RWPE2 (cell line): ENCODE measurements around the gene MEX3A.

Source experiments
- ATAC-seq: fragments of 200-7000 bp; cut with Tn5 transposase; 3 replicates; pipeline ENCODE4 v1.9.1; 2021; ENCODE audit warnings: low read depth
- DNase-seq: peaks from one replicate; pipeline ENCODE4 v3.0.0-alpha.2; 2020; ENCODE audit warnings: low spot score
- H3K27ac ChIP-seq: fragments of 450-650 bp; 2 replicates; pipeline ENCODE4 v1.5.1; 2017; ENCODE audit warnings: mild to moderate bottlenecking; ENCODE audit not compliant: poor library complexity, severe bottlenecking
- H3K27me3 ChIP-seq: fragments of 250-450 bp; sonication (Bioruptor Pico); 2 replicates; pipeline ENCODE4 v1.5.1; 2021; ENCODE audit warnings: mild to moderate bottlenecking, moderate library complexity; ENCODE audit not compliant: insufficient read depth, poor library complexity, severe bottlenecking
- H3K36me3 ChIP-seq: fragments of 250-450 bp; sonication (Bioruptor Pico); 2 replicates; pipeline ENCODE4 v1.5.1; 2020; ENCODE audit warnings: low read depth, mild to moderate bottlenecking, moderate library complexity
- H3K4me1 ChIP-seq: fragments of 250-450 bp; sonication (Bioruptor Pico); 2 replicates; pipeline ENCODE4 v1.5.1; 2021; ENCODE audit warnings: mild to moderate bottlenecking, moderate library complexity; ENCODE audit not compliant: insufficient read depth, poor library complexity, severe bottlenecking
- H3K4me3 ChIP-seq: fragments of 250-450 bp; sonication (Bioruptor Pico); 2 replicates; pipeline ENCODE4 v1.5.1; 2021; ENCODE audit warnings: mild to moderate bottlenecking, moderate library complexity; ENCODE audit not compliant: severe bottlenecking
- H3K9me3 ChIP-seq: fragments of 250-450 bp; sonication (Bioruptor Pico); 2 replicates; pipeline ENCODE4 v1.5.1; 2021; ENCODE audit warnings: mild to moderate bottlenecking, moderate library complexity; ENCODE audit not compliant: severe bottlenecking
- TF ChIP-seq, protein P1 (sequence below): fragments of 450-650 bp; IDR thresholded peaks from one replicate; pipeline ENCODE4 v1.5.1; 2017; ENCODE audit warnings: mild to moderate bottlenecking, moderate library complexity; ENCODE audit not compliant: poor library complexity, severe bottlenecking

MEX3A gene

DNA sequence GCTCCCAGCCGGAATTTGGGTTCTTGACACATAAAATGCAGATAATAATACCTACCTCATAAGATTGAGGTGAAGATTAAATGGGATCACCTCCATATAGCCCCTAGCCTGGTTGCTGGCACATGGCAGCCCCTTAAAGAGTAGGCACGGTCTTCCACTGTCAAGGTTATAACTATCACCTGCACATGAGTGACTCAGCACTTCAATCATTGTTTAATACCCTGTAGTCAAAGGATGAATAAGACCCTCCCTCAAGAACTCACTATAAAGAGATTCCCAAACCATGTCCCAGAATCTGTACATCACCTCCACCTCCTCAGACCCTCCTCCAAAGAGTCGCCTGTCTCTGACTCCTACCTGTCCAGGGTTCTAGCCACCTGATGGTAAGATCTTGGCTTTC, 25.8 kb upstream of the MEX3A start:
- peak overlapping the region; percentile 80 for H3K27ac ChIP-seq
- TF ChIP-seq, protein P1, sequence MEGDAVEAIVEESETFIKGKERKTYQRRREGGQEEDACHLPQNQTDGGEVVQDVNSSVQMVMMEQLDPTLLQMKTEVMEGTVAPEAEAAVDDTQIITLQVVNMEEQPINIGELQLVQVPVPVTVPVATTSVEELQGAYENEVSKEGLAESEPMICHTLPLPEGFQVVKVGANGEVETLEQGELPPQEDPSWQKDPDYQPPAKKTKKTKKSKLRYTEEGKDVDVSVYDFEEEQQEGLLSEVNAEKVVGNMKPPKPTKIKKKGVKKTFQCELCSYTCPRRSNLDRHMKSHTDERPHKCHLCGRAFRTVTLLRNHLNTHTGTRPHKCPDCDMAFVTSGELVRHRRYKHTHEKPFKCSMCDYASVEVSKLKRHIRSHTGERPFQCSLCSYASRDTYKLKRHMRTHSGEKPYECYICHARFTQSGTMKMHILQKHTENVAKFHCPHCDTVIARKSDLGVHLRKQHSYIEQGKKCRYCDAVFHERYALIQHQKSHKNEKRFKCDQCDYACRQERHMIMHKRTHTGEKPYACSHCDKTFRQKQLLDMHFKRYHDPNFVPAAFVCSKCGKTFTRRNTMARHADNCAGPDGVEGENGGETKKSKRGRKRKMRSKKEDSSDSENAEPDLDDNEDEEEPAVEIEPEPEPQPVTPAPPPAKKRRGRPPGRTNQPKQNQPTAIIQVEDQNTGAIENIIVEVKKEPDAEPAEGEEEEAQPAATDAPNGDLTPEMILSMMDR = no peak

DNA sequence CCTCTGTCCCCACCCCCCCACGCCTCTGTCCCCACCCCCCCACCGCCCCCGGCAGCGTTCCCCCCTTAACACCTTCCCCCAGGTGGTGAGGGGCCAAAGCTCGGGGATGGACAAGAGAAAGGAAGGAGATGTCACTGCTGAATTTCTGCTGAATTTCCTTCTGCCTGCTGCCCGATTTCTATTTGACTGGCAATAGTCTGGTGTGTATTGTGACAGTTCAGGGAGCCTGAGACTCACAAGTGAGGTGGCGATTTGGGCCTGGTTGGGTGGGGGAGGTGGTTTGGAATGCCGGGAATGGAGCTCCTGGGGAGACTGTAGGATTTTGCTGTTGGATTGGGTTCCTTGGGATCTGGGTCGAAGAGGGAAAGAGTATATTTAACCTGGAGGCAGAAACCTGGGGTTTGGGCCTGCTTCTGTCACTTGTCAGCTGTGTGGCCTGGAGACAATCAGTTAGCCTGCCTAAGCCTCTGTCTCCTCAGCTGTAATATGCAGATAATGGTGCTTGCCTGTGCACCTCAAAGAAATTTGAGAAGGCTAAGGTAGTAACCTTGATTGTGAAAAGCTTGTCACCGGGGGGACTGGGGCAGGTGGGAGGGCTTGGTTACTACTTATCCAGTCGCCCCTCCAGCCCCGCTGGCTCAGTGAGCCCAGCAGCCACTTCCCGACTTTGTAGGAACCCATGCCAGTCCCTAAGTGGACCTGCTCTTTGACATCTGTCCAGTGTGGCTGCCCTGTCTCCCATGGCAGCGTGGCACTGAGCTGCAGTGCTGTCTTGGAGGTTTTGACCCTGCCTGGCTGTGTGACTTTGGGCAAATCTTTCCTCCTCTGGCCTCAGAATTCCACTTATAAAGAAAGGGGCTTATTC, 24.6 kb upstream of the MEX3A start:
- DNase-seq (no peak), ATAC-seq (no peak)
- Histone ChIP-seq H3K27ac (peak overlapping the region; percentile 80), H3K4me1 (peaks cover 34% of the 10 kb centered on the region), H3K4me3 (no peak overlapping the region), H3K27me3 (no peaks in the 10 kb centered on the region), H3K9me3 (no peaks in the 10 kb centered on the region), H3K36me3 (no peaks in the 10 kb centered on the region)
- TF ChIP-seq, protein P1 = no peak

More for the DNA sequence above, 25.8 kb upstream of the MEX3A start:
- Histone ChIP-seq H3K36me3 (no peaks in the 10 kb centered on the region), H3K4me1 (peaks cover 39% of the 10 kb centered on the region), H3K27me3 (no peaks in the 10 kb centered on the region), H3K4me3 (no peak overlapping the region), H3K9me3 (no peaks in the 10 kb centered on the region)
- DNase-seq = no peak
- ATAC-seq = no peak

DNA sequence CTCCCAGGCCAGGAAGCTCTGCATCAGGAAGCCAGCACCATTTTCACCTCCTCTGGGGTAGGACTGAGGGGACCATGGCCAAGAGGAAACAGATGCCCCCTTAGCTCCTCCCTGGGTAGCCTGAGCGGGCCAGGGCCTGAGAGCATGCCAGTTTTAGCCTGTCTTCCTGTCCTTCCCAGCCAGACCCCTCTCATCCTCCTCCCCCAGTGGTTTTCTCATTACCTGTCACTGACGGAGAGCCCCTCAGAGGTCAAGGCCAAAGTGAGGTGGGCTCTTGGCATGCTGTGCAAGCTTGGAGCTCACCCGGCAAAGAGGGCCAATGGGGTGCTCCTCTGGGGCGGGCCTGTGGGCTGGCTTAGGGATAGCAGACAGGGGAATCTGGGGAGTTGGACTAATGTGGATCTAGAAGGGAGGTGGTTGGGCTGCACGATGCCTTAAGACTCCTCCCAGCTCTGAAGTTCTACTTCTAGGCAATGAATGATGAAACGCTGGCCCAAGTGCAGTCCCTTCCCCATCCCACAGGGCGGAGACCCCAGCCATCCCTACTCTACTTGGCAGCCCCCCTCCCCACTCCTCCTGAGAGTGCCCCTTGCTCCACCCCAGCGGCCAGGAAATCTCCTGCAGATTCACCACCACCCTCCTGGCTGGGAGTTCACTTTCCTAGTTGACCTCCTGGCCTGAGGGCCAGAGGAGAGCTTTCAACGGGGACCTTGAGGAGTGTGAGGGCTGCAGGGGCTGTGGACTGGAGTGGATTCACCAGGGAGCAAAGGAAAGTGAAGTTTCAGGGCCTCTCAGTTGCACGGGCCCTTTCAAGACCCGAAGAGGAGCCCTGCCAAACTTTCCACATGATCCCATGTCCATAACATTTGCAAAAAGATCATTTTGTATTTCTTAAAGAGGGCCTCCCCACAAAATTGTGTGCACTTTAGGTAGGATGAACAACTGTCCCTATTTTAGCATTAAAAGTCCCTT, 22.9 kb upstream of the MEX3A start:
- H3K27ac ChIP-seq = peak overlapping the region; percentile 80
- H3K4me1 ChIP-seq = peaks cover 42% of the 10 kb centered on the region
- TF ChIP-seq, protein P1 = no peak

DNA sequence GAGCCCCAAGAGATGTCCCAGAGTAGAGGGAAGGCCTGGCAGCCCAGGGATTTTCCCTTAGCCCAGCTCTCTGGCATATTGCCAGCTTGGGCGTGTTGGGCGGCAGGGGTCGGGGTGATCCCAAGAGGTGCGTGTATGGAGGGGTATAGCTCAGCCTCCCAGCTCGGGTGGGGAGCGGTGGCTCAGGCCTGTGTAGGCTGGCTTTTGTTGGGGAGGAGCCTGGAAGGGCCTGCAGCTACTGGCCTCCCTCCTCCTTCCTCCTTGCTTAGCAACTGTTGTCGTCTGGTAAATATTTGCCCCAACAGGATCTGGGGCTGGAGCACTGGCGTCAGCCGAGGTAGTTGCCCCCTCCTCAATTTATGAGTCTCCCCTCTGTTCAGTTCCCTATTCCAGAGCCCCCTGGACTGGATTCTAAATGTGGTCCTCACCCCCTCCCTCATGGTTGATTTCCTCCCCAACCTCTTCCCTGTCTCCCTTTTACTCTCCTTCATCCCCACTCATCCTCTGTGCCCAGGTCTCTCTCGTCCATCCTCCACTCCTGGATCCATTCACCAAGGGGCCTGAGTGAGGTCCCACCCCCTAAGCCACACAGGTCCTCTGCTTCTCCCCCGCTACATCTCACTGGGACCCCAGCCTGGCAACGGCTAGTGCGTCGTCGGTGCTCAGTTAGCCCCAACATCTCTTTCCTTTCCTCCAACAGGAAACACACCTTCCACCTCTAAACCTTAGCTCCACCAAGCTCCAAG, 22.0 kb upstream of the MEX3A start:
- DNase-seq (peak; percentile 93), ATAC-seq (peak; percentile 86)
- Histone ChIP-seq H3K9me3 (no peaks in the 10 kb centered on the region), H3K4me1 (peaks cover 45% of the 10 kb centered on the region), H3K27me3 (no peaks in the 10 kb centered on the region), H3K27ac (peak overlapping the region; percentile 80), H3K4me3 (no peak overlapping the region), H3K36me3 (no peaks in the 10 kb centered on the region)
- TF ChIP-seq, protein P1 = no peak

More for the DNA sequence above, 22.9 kb upstream of the MEX3A start:
- no peak for DNase-seq
- no peak for ATAC-seq
- no peaks in the 10 kb centered on the region for H3K36me3 ChIP-seq
- no peaks in the 10 kb centered on the region for H3K9me3 ChIP-seq
- H3K4me3 ChIP-seq = no peak overlapping the region
- no peaks in the 10 kb centered on the region for H3K27me3 ChIP-seq
